ENCODE data around the gene TLN1. TPM values are rescaled to one million over a fixed set of nuclear protein-coding genes. Genes with fewer than 3 reads are reported as not detected.

Gene TLN1
- polyA plus RNA-seq, 2 of the 4 experiments (the other 2 are of a cell fraction) = 65.5 to 108 TPM

DNA sequence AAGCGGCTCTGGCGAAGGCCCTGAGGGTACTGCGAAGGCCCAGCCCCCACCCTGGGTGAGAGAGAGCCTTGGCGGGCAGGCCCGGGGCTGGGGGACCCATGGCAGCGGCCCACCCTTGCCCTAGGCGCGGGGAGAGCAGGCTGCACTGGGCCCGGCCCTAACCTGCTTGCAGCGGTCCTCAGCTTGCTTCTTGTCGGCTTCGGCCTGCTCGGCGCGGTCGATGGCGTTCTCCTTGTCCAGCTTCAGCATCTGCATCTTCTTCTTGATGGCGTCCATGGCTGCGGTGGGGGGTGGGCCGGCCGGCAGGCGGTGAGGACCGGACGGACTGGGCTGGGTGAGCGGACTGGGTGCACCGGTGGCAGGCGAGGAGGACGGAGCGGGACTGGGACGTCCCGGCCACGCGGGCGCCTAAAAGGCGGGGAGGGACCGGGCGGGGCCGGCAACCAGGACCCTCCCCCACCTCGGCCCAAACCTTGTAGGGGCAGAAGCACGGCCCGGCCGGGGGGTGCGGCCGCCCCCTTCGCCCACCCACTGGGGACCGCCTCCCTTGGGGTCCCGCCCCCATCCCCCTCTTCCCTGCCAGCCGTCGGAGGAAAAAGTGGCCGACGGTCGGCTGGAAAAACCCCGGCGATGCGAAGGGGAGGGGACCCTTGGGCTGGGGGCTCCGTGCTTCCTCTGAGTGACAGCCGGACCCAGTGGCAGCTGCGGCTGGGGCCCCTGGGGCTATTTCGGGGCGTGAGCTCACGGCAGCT is 42.3 kb downstream of the TLN1 start, which contains the start of gene TPM2:
TPM2 (minus strand) TSS at position 384 of the 752 bp plus-strand sequence; CDS start at position 276, 108 bp downstream.
- Histone ChIP-seq H3K27ac (peak within 1 kb of the TSS; percentile 93 to 99), H3K4me2 (peak within 1 kb of the TSS; percentile 79), H3K4me3 (peak within 1 kb of the TSS; percentile 87), H3K9me3 (no peaks in the 10 kb centered on the region), H3K4me1 (peaks cover 41% of the 10 kb centered on the region)
- ChIA-PET CTCF (interaction anchor here (1.1 to 32.5 kb wide), 6 partner anchors 9 to 45 kb away, joined by 3 to 758 read pairs (median 36); partner anchors contain the start of genes ARHGEF39, CA9, CCDC107 and CREB3), POLR2A (interaction anchor here (0.8 to 4.3 kb wide), 12 partner anchors 9 to 123 kb away, joined by 3 to 24 read pairs (median 11); partner anchors contain the start of genes ARHGEF39, CA9, CCDC107 and CREB3)
- FAIRE-seq (no peak), ATAC-seq (peak; percentile 73 to 86), DNase-seq (ENCODE audit: low read depth in 1 of 2, low spot score in 1 of 2) (peak; percentile 70 to 88)
- WGBS (ENCODE audit: missing lambda C conversion rate) = 0% methylated on average over 8 of the region's 61 CpGs
- TF ChIP-seq, protein P1, sequence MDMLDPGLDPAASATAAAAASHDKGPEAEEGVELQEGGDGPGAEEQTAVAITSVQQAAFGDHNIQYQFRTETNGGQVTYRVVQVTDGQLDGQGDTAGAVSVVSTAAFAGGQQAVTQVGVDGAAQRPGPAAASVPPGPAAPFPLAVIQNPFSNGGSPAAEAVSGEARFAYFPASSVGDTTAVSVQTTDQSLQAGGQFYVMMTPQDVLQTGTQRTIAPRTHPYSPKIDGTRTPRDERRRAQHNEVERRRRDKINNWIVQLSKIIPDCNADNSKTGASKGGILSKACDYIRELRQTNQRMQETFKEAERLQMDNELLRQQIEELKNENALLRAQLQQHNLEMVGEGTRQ (IDR thresholded peaks at IDR 0.05) = no peak
- no peak for TF ChIP-seq TFCP2L1 (CRISPR knock-in tag; IDR thresholded peaks at IDR 0.05)
- TF ChIP-seq NR3C1 (IDR thresholded peaks at IDR 0.05) = no peak
- no peak for TF ChIP-seq MYC (IDR thresholded peaks at IDR 0.05; ENCODE audit: borderline replicate concordance, low read length)
- peak; percentile 33 to 94; a peak in 4 of 5 replicates for TF ChIP-seq JUN (IDR thresholded peaks at IDR 0.05)
- no peak for TF ChIP-seq KDM5A (IDR thresholded peaks at IDR 0.05)
- no peak for TF ChIP-seq KDM1A (IDR thresholded peaks at IDR 0.05; ENCODE audit: low read depth)
- TF ChIP-seq REST (IDR thresholded peaks at IDR 0.05) = no peak
- TF ChIP-seq MAFK (IDR thresholded peaks at IDR 0.05; ENCODE audit: partially characterized antibody) = no peak
- TF ChIP-seq ZC3H11A (IDR thresholded peaks at IDR 0.05) = no peak
- TF ChIP-seq CEBPB (IDR thresholded peaks at IDR 0.05) = no peak
- TF ChIP-seq SREBF2 (IDR thresholded peaks at IDR 0.05) = no peak
- TF ChIP-seq CHD4 (IDR thresholded peaks at IDR 0.05; ENCODE audit: borderline replicate concordance) = no peak
- no peak for TF ChIP-seq ESRRA (IDR thresholded peaks at IDR 0.05; ENCODE audit: borderline replicate concordance, low read length)
- TF ChIP-seq, protein P2, sequence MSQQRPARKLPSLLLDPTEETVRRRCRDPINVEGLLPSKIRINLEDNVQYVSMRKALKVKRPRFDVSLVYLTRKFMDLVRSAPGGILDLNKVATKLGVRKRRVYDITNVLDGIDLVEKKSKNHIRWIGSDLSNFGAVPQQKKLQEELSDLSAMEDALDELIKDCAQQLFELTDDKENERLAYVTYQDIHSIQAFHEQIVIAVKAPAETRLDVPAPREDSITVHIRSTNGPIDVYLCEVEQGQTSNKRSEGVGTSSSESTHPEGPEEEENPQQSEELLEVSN (IDR thresholded peaks at IDR 0.05; ENCODE audit: borderline replicate concordance, low read depth) = peak; percentile 73
- peak; percentile 30; the same call in 1 of the 3 replicates for TF ChIP-seq SMC3 (IDR thresholded peaks at IDR 0.05)
- no peak for TF ChIP-seq HEYL (CRISPR knock-in tag; IDR thresholded peaks at IDR 0.05)
- TF ChIP-seq PHF8 (IDR thresholded peaks at IDR 0.05; ENCODE audit: borderline replicate concordance, low read depth) = peak; percentile 66
- TF ChIP-seq, protein P3, sequence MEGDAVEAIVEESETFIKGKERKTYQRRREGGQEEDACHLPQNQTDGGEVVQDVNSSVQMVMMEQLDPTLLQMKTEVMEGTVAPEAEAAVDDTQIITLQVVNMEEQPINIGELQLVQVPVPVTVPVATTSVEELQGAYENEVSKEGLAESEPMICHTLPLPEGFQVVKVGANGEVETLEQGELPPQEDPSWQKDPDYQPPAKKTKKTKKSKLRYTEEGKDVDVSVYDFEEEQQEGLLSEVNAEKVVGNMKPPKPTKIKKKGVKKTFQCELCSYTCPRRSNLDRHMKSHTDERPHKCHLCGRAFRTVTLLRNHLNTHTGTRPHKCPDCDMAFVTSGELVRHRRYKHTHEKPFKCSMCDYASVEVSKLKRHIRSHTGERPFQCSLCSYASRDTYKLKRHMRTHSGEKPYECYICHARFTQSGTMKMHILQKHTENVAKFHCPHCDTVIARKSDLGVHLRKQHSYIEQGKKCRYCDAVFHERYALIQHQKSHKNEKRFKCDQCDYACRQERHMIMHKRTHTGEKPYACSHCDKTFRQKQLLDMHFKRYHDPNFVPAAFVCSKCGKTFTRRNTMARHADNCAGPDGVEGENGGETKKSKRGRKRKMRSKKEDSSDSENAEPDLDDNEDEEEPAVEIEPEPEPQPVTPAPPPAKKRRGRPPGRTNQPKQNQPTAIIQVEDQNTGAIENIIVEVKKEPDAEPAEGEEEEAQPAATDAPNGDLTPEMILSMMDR (IDR thresholded peaks at IDR 0.05) = no peak
- TF ChIP-seq EHMT2 (IDR thresholded peaks at IDR 0.05; ENCODE audit: low read depth) = no peak
- TF ChIP-seq MAZ (IDR thresholded peaks at IDR 0.05; ENCODE audit: borderline replicate concordance, low read depth, low read length) = no peak
- no peak for TF ChIP-seq RAD21 (conservative IDR thresholded peaks at IDR 0.05 in 1 of 2, IDR thresholded peaks at IDR 0.05 in 1 of 2)
- TF ChIP-seq, protein P4, sequence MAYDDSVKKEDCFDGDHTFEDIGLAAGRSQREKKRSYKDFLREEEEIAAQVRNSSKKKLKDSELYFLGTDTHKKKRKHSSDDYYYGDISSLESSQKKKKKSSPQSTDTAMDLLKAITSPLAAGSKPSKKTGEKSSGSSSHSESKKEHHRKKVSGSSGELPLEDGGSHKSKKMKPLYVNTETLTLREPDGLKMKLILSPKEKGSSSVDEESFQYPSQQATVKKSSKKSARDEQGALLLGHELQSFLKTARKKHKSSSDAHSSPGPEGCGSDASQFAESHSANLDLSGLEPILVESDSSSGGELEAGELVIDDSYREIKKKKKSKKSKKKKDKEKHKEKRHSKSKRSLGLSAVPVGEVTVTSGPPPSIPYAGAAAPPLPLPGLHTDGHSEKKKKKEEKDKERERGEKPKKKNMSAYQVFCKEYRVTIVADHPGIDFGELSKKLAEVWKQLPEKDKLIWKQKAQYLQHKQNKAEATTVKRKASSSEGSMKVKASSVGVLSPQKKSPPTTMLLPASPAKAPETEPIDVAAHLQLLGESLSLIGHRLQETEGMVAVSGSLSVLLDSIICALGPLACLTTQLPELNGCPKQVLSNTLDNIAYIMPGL (CRISPR knock-in tag; IDR thresholded peaks at IDR 0.05; ENCODE audit: borderline replicate concordance) = no peak
- TF ChIP-seq TP53 (CRISPR knock-in tag; IDR thresholded peaks at IDR 0.05) = 0 out of 2 replicates have a peak, but pooled peaks have one; percentile 17
- TF ChIP-seq GATA3 (IDR thresholded peaks at IDR 0.05; ENCODE audit: borderline replicate concordance) = peak; percentile 30; the same call in 1 of the 2 replicates
- TF ChIP-seq EP300 (IDR thresholded peaks at IDR 0.05) = no peak
- TF ChIP-seq POLR2AphosphoS2 (conservative IDR thresholded peaks at IDR 0.05; ENCODE audit: low read length) = no peak
- TF ChIP-seq PBX3 (IDR thresholded peaks at IDR 0.05) = peak; percentile 67; the same call in 1 of the 2 replicates
- TF ChIP-seq POLR2A (IDR thresholded peaks at IDR 0.05; ENCODE audit: low read length) = peak; percentile 99
- no peak for TF ChIP-seq JUNB (IDR thresholded peaks at IDR 0.05)
- no peak for TF ChIP-seq ZSCAN20 (CRISPR knock-in tag; IDR thresholded peaks at IDR 0.05)

Data from A549 (cell line).